A673 (cell line): Measurements from ENCODE around the gene DDX54. TPM values are rescaled to one million over a fixed set of nuclear protein-coding genes. Genes with fewer than 3 reads are reported as not detected.

Experiments
- BruUV-seq: library from RNA; stranded (reverse); fragments of 400-500 nt; replicated peaks from 2 replicates; lab custom pipeline; 2021; lab: Mats Ljungman, UMichigan
- CTCF ChIA-PET: fragments of 300-600 bp; sonication (Branson Sonifier 250); formaldehyde crosslinking; loops from one replicate; lab custom pipeline; 2022; ENCODE audit warnings: antibody characterized with exemption; lab: Charles Lee
- POLR2A ChIA-PET: fragments of 300-600 bp; sonication (Branson Sonifier 250); formaldehyde crosslinking; loops from one replicate; lab custom pipeline; 2022; ENCODE audit warnings: antibody characterized with exemption; ENCODE audit not compliant: low non-redundant PET; lab: Charles Lee
- DNase-seq: peaks from one replicate; pipeline ENCODE4 v3.0.0-alpha.2; 2015; ENCODE audit warnings: low spot score
- H3K27ac ChIP-seq: fragments of 200-600 bp; sonication (generic); 2 replicates; pipeline ENCODE4 v1.5.1; 2016; ENCODE audit warnings: mixed run types, low read depth, mild to moderate bottlenecking, mixed read lengths, antibody characterized with exemption, low read length; ENCODE audit not compliant: poor library complexity, severe bottlenecking
- H3K27me3 ChIP-seq: fragments of 200-600 bp; sonication (generic); replicated peaks from 2 replicates; pipeline ENCODE4 v1.6.1; 2017; ENCODE audit warnings: mixed run types, low read depth, mild to moderate bottlenecking, mixed read lengths, antibody characterized with exemption, low read length; ENCODE audit not compliant: insufficient read depth, poor library complexity
- H3K36me3 ChIP-seq: fragments of 200-600 bp; sonication (generic); 2 replicates; pipeline ENCODE4 v1.6.1; 2016; ENCODE audit warnings: mixed run types, mild to moderate bottlenecking, mixed read lengths, antibody characterized with exemption, low read length; ENCODE audit not compliant: insufficient read depth, poor library complexity, severe bottlenecking
- H3K4me1 ChIP-seq: fragments of 200-600 bp; sonication (generic); 2 replicates; pipeline ENCODE4 v1.6.1; 2017; ENCODE audit warnings: mixed run types, mild to moderate bottlenecking, mixed read lengths, antibody characterized with exemption, low read length; ENCODE audit not compliant: insufficient read depth, poor library complexity, severe bottlenecking
- H3K4me3 ChIP-seq: fragments of 200-600 bp; sonication (generic); 2 replicates; pipeline ENCODE4 v1.5.1; 2016; ENCODE audit warnings: low read depth, mixed run types, mild to moderate bottlenecking, mixed read lengths, low read length; ENCODE audit not compliant: poor library complexity, severe bottlenecking
- H3K9me3 ChIP-seq: fragments of 200-600 bp; sonication (generic); 2 replicates; pipeline ENCODE4 v1.6.1; 2016; ENCODE audit warnings: mixed run types, low read depth, mild to moderate bottlenecking, mixed read lengths, antibody characterized with exemption, low read length; ENCODE audit not compliant: poor library complexity, severe bottlenecking
- EZH2 ChIP-seq: fragments of 200-600 bp; sonication (generic); IDR thresholded peaks from 2 replicates; pipeline ENCODE4 v1.6.1; 2017; ENCODE audit warnings: borderline replicate concordance, low read depth, mild to moderate bottlenecking, mixed read lengths, antibody characterized with exemption, low read length; ENCODE audit not compliant: poor library complexity, severe bottlenecking
- intact Hi-C: fragments of 100-400 bp; cut with micrococcal nuclease; formaldehyde crosslinking; loops from one replicate; pipeline ENCODE4 v1.10.0; 2022; ENCODE audit not compliant: unreplicated experiment
- total RNA-seq: library from RNA; stranded (reverse); gene quantifications from 2 replicates; pipeline ENCODE4 v1.2.3, GENCODE V29; 2021
- TF ChIP-seq, protein P1 (sequence below): fragments of 300-800, 200-600 bp; sonication (generic); conservative IDR thresholded peaks from 2 replicates; pipeline ENCODE4 v1.5.1; 2017; ENCODE audit warnings: low read depth, mild to moderate bottlenecking, antibody characterized with exemption, low read length, moderate library complexity, mixed read lengths

DDX54 gene
- total RNA-seq, 1 experiment from 2014 or later, result 116 TPM

DNA sequence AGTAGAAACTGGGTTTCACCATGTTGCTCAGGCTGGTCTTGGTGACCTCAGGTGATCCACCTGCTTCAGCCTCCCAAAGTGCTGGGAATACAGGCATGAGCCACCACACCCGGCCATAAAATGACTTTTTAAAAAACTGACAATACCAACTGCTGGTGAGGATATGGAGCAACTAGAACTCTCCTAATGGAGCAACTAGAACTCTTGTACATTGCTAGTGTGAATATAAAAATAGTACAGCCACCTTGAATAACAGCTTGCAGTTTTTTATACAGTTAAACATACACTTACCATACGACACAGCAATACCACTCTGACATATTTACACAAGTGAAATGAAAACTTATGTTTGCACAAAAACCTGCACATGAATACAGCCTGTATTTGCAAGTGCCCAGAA lies 38.3 kb downstream of the DDX54 start:
- POLR2A ChIA-PET, result no interaction called here
- CTCF ChIA-PET, result no interaction called here

DNA sequence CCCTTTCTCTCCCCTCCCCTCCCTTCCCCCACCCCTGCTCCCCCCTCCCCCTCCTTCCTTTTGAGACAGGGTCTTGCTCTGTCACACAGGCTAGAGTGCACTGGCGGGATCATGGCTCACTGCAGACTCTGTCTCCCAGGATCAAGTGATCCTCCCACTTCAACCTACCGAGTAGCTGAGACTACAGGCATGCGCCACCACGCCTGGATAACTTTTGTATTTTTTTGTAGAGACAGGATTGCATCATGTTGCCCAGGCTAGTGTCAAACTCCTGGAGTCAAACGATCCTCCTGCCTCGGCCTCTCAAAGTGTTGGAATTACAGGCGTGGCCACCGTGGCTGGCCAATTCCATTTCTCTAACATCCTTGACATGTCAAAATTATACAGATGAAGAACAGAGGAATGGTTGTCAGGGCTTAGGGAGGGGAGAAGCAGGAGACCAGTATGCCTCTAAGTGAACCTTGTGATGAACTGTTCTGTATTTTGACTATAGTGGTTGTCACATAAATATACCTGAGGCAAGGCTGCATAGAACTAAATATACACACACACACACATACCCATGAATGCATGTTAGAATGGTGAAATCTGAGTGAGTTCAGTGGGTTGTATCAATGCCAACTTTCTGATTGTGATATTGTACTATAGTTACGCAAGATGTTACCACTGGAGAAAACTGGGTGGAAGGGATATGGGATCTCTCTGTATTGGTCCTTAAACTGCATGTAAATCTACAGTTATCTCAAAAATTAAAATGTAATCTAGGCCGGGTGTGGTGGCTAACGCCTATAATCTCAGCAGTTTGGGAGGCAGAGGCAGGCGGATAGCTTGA lies 39.3 kb downstream of the DDX54 start:
- H3K4me3 ChIP-seq, result no peak overlapping the region
- no peaks in the 10 kb centered on the region for H3K36me3 ChIP-seq
- TF ChIP-seq, protein P1, sequence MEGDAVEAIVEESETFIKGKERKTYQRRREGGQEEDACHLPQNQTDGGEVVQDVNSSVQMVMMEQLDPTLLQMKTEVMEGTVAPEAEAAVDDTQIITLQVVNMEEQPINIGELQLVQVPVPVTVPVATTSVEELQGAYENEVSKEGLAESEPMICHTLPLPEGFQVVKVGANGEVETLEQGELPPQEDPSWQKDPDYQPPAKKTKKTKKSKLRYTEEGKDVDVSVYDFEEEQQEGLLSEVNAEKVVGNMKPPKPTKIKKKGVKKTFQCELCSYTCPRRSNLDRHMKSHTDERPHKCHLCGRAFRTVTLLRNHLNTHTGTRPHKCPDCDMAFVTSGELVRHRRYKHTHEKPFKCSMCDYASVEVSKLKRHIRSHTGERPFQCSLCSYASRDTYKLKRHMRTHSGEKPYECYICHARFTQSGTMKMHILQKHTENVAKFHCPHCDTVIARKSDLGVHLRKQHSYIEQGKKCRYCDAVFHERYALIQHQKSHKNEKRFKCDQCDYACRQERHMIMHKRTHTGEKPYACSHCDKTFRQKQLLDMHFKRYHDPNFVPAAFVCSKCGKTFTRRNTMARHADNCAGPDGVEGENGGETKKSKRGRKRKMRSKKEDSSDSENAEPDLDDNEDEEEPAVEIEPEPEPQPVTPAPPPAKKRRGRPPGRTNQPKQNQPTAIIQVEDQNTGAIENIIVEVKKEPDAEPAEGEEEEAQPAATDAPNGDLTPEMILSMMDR, result no peak
- TF ChIP-seq EZH2, result no peak
- no peaks in the 10 kb centered on the region for H3K27me3 ChIP-seq
- ChIA-PET POLR2A (no interaction called here), CTCF (no interaction called here)
- peaks cover 11% of the 10 kb centered on the region for H3K4me1 ChIP-seq
- no TSS peak for BruUV-seq
- no peak overlapping the region for H3K27ac ChIP-seq
- DNase-seq, result no peak
- no peaks in the 10 kb centered on the region for H3K9me3 ChIP-seq
- intact Hi-C loops, result no loop called here

More for the DNA sequence above, 38.3 kb downstream of the DDX54 start:
- Histone ChIP-seq H3K27me3 (no peaks in the 10 kb centered on the region), H3K36me3 (no peaks in the 10 kb centered on the region), H3K4me3 (no peak overlapping the region), H3K27ac (no peak overlapping the region), H3K4me1 (peaks cover 11% of the 10 kb centered on the region), H3K9me3 (no peaks in the 10 kb centered on the region)
- no peak for TF ChIP-seq EZH2
- intact Hi-C loops, result no loop called here
- no TSS peak for BruUV-seq
- DNase-seq, result no peak

- POLR2A ChIA-PET, result no interaction called here
Measured at GRCh38 chr12:113144806-113145205, 40.5 kb downstream of the DDX54 start.

More at GRCh38 chr12:113144806-113145205, 40.5 kb downstream of the DDX54 start:
- no peaks in the 10 kb centered on the region for H3K36me3 ChIP-seq
- no peaks in the 10 kb centered on the region for H3K9me3 ChIP-seq
- H3K27me3 ChIP-seq, result no peaks in the 10 kb centered on the region
- TF ChIP-seq, protein P1, result no peak
- intact Hi-C loops, result no loop called here
- no peak overlapping the region for H3K27ac ChIP-seq
- H3K4me3 ChIP-seq, result no peak overlapping the region
- peaks cover 7% of the 10 kb centered on the region for H3K4me1 ChIP-seq
- no peak for DNase-seq
- BruUV-seq, result no TSS peak
- CTCF ChIA-PET, result no interaction called here
